SK-N-SH (cell line): ENCODE measurements around the gene REELD1. TPM values are rescaled to one million over a fixed set of nuclear protein-coding genes. Genes with fewer than 3 reads are reported as not detected.

ENCODE experiments used
- CTCF ChIA-PET: fragments of 300-600, 350-600 bp; formaldehyde crosslinking; extraction: SDS; loops from one replicate; lab custom pipeline; 2021; lab: Yijun Ruan, JAX
- POLR2A ChIA-PET: fragments of 350-600 bp; sonication (Branson Sonifier 250); formaldehyde crosslinking; extraction: SDS; loops from one replicate; lab custom pipeline; 2020; ENCODE audit warnings: antibody characterized with exemption, inconsistent platforms; lab: Yijun Ruan, JAX
- DNase-seq: peaks from one replicate; pipeline ENCODE4 v3.0.0; 2012
- H2AFZ ChIP-seq: fragments of 200-600 bp; sonication (generic); 2 replicates; pipeline ENCODE4 v1.8.1; 2016; ENCODE audit warnings: antibody characterized with exemption, mild to moderate bottlenecking, low read depth
- H3F3A ChIP-seq: fragments of 200-600 bp; sonication (generic); replicated peaks from 2 replicates; pipeline ENCODE3; 2016; ENCODE audit warnings: antibody characterized with exemption, mild to moderate bottlenecking; ENCODE audit not compliant: insufficient read depth
- H3K27ac ChIP-seq, 2 experiments: fragments of 200-500 bp in 1 of 2; fragments of 200-600 bp in 1 of 2; sonication (Bioruptor generic) in 1 of 2; sonication (generic), shearing (Covaris generic) in 1 of 2; 2 replicates each; pipeline versions ENCODE4 v1.5.1 to v1.6.1; 2014 to 2016; ENCODE audit warnings: low read depth in 2 of 2, inconsistent platforms in 1 of 2, low read length in 1 of 2, mild to moderate bottlenecking in 1 of 2, mixed read lengths in 1 of 2
- H3K27me3 ChIP-seq: fragments of 200-600 bp; sonication (generic), shearing (Covaris generic); 2 replicates; pipeline ENCODE4 v1.6.1; 2016; ENCODE audit warnings: mixed run types; ENCODE audit not compliant: insufficient read depth
- H3K36me3 ChIP-seq, 2 experiments: fragments of 200-500 bp in 1 of 2; fragments of 200-600 bp in 1 of 2; sonication (Bioruptor generic) in 1 of 2; sonication (generic) in 1 of 2; replicated peaks in 1 of 2; 2 replicates each; pipeline versions ENCODE3 to v1.5.1; 2014 to 2016; ENCODE audit warnings: low read length in 1 of 2, mild to moderate bottlenecking in 1 of 2; ENCODE audit not compliant: insufficient read depth in 2 of 2, control insufficient read depth in 1 of 2
- H3K4me1 ChIP-seq, 2 experiments: fragments of 200-500 bp in 1 of 2; fragments of 200-600 bp in 1 of 2; sonication (Bioruptor generic) in 1 of 2; sonication (generic), shearing (Covaris generic) in 1 of 2; 2 replicates each; pipeline versions ENCODE4 v1.5.1 to v1.6.1; 2014 to 2016; ENCODE audit warnings: low read depth in 1 of 2, low read length in 1 of 2, mixed run types in 1 of 2; ENCODE audit not compliant: insufficient read depth in 2 of 2, control insufficient read depth in 1 of 2
- H3K4me2 ChIP-seq: fragments of 200-600 bp; sonication (generic), shearing (Covaris generic); 2 replicates; pipeline ENCODE4 v1.6.1; 2017; ENCODE audit warnings: mixed run types
- H3K4me3 ChIP-seq, 2 experiments: fragments of 200-500 bp in 1 of 2; fragments of 200-600 bp in 1 of 2; sonication (Bioruptor generic) in 1 of 2; sonication (generic), shearing (Covaris generic) in 1 of 2; 2 replicates each; pipeline versions ENCODE4 v1.5.1 to v1.8.1; 2014 to 2016; ENCODE audit warnings: low read depth in 2 of 2, inconsistent platforms in 1 of 2, low read length in 1 of 2, mild to moderate bottlenecking in 1 of 2, mixed read lengths in 1 of 2, moderate library complexity in 1 of 2
- H3K79me2 ChIP-seq: fragments of 200-600 bp; sonication (generic); 2 replicates; pipeline ENCODE4 v1.8.1; 2017; ENCODE audit warnings: mild to moderate bottlenecking; ENCODE audit not compliant: insufficient read depth
- H3K9ac ChIP-seq: fragments of 200-600 bp; sonication (generic); 2 replicates; pipeline ENCODE4 v1.6.1; 2017; ENCODE audit warnings: mixed run types
- H3K9me2 ChIP-seq: fragments of 200-600 bp; sonication (generic); 2 replicates; pipeline ENCODE4 v1.6.1; 2017; ENCODE audit warnings: mixed run types
- H3K9me3 ChIP-seq: fragments of 200-600 bp; sonication (generic); 2 replicates; pipeline ENCODE4 v1.6.1; 2017; ENCODE audit warnings: mixed run types, mild to moderate bottlenecking, moderate library complexity
- H4K20me1 ChIP-seq: fragments of 200-600 bp; sonication (generic); 2 replicates; pipeline ENCODE4 v1.6.1; 2017; ENCODE audit warnings: mild to moderate bottlenecking, mixed run types; ENCODE audit not compliant: insufficient read depth
- CHD2 ChIP-seq: fragments of 150-350 bp; IDR thresholded peaks from 2 replicates; pipeline ENCODE4 v1.6.1; 2018; ENCODE audit warnings: low read length; ENCODE audit not compliant: partially characterized antibody
- FOSL2 ChIP-seq: IDR thresholded peaks from 2 replicates; pipeline ENCODE4 v1.4.0; 2012; ENCODE audit warnings: low read depth, mild to moderate bottlenecking, moderate library complexity, borderline replicate concordance
- JUND ChIP-seq: IDR thresholded peaks from 2 replicates; pipeline ENCODE4 v1.4.0; 2012
- MEF2A ChIP-seq: IDR thresholded peaks from 2 replicates; pipeline ENCODE4 v1.4.0; 2012; ENCODE audit warnings: low read depth, borderline replicate concordance
- NRF1 ChIP-seq: IDR thresholded peaks from 2 replicates; pipeline ENCODE4 v1.6.1; 2012; ENCODE audit warnings: low read depth, mild to moderate bottlenecking, low read length
- POLR2AphosphoS5 ChIP-seq: IDR thresholded peaks from 2 replicates; pipeline ENCODE4 v1.6.1; 2012; ENCODE audit warnings: low read depth, low read length
- RAD21 ChIP-seq: IDR thresholded peaks from 2 replicates; pipeline ENCODE4 v1.6.1; 2012; ENCODE audit warnings: mild to moderate bottlenecking, low read length
- RCOR1 ChIP-seq: fragments of 150-350 bp; IDR thresholded peaks from 2 replicates; pipeline ENCODE4 v1.6.1; 2017; ENCODE audit warnings: antibody characterized with exemption, low read length
- YY1 ChIP-seq: IDR thresholded peaks from 2 replicates; pipeline ENCODE4 v1.4.0; 2012; ENCODE audit warnings: low read depth, mild to moderate bottlenecking
- WGBS: methylation state at CpG from one replicate; pipeline ENCODE4 v1.1.6; 2017; ENCODE audit warnings: low lambda C conversion rate; 5-methylcytosine and 5-hydroxymethylcytosine counted together
- polyA plus RNA-seq, 3 experiments: library from polyadenylated mRNA; depleted of rRNA; stranded (reverse); fragments of >200 nt; gene quantifications; 2 replicates each; pipeline ENCODE4 v1.2.3, GENCODE V29; 2012
- TF ChIP-seq, protein P1 (sequence below): IDR thresholded peaks from 2 replicates; pipeline ENCODE4; 2012

Gene REELD1
- polyA plus RNA-seq, 1 of the 3 experiments (the other 2 are of a cell fraction): not detected

DNA sequence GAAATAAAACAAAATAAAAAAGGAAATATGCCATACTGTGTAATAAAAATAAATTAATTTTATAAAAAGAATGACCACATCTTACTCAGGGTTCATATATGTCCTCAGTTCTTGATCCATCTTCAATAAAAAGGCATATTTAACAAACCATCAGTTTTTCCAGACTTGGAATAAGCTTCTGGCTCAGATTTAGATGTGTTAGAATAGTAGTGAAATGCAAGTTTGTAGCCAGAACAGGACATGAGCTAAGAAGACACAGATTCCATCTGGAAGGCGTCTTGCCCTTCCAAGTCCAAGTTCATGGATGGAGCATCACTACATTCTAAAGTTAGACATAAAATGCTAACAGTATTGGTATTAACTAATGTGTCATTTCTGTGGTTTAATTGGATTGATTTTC is 49.1 kb upstream of the REELD1 start:
- ChIA-PET POLR2A (no interaction called here), CTCF (no interaction called here)
- Histone ChIP-seq H3K9ac (no peak overlapping the region), H4K20me1 (no peaks in the 10 kb centered on the region), H3K9me3 (no peaks in the 10 kb centered on the region), H3K27me3 (no peaks in the 10 kb centered on the region), H3K4me3 (no peak overlapping the region), H3K4me1 (no peaks in the 10 kb centered on the region), H3K36me3 (no peaks in the 10 kb centered on the region), H3K27ac (no peak overlapping the region), H2AFZ (no peak overlapping the region; the same call in 1 of the 2 replicates), H3F3A (no peaks in the 10 kb centered on the region), H3K79me2 (no peaks in the 10 kb centered on the region), H3K9me2 (no peaks in the 10 kb centered on the region), H3K4me2 (no peak overlapping the region)
- DNase-seq: no peak
- TF ChIP-seq MEF2A (no peak), YY1 (no peak), NRF1 (no peak), POLR2AphosphoS5 (no peak)
- WGBS: 42% methylated on average over 1 of the region's 1 CpG

DNA sequence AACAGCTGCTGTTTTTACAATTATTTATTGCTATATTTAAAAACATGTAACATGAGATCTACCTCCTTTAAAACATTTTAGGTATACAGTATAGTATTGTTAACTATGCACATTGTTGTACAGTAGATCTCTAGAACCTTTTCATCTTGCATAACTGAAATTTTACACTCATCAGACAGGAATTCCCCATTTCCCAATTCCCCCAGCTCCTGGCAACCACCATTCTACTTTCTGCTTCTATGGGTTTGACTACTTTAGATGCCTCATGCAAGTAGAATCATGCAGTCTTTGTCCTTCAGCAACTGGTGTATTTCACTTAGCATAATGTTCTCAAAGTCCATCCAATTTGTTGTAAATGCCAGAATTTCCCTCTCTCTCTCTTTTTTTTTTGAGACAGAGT is 48.5 kb upstream of the REELD1 start:
- Histone ChIP-seq H3K9ac (no peak overlapping the region), H3K9me2 (no peaks in the 10 kb centered on the region), H3F3A (no peaks in the 10 kb centered on the region), H3K79me2 (no peaks in the 10 kb centered on the region), H3K27ac (no peak overlapping the region), H3K4me3 (no peak overlapping the region), H3K4me1 (no peaks in the 10 kb centered on the region), H4K20me1 (no peaks in the 10 kb centered on the region), H3K9me3 (no peaks in the 10 kb centered on the region), H3K27me3 (no peaks in the 10 kb centered on the region), H3K4me2 (no peak overlapping the region), H2AFZ (no peak overlapping the region), H3K36me3 (no peaks in the 10 kb centered on the region)
- TF ChIP-seq, protein P1, sequence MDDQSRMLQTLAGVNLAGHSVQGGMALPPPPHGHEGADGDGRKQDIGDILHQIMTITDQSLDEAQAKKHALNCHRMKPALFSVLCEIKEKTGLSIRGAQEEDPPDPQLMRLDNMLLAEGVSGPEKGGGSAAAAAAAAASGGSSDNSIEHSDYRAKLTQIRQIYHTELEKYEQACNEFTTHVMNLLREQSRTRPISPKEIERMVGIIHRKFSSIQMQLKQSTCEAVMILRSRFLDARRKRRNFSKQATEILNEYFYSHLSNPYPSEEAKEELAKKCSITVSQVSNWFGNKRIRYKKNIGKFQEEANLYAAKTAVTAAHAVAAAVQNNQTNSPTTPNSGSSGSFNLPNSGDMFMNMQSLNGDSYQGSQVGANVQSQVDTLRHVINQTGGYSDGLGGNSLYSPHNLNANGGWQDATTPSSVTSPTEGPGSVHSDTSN: no peak
- TF ChIP-seq FOSL2 (peak; percentile 29; the same call in 1 of the 2 replicates), JUND (0 out of 2 replicates have a peak, but pooled peaks have one; percentile 18)
- CTCF ChIA-PET: no interaction called here
- POLR2A ChIA-PET: no interaction called here
- no peak for DNase-seq

DNA sequence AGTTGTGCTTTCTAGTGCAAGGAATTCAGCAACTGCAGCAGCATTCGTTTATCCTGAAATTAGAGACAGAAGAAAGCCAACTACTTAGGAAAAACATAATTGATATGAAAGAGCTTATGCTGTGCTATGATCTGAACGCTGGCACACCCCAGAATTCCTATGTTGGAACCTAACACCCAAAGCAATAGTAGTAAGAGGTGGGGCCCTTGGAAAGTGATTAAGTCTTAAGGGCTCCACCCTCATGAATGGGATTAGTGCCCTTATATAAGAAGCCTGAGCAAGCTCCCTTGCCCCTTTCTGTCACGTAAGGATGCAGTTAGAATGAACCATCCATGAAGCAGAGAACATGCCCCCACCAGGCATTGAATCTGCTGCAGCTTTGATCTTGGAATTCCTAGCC is 44.2 kb upstream of the REELD1 start:
- H2AFZ ChIP-seq: no peak overlapping the region
- POLR2A ChIA-PET: no interaction called here
- CTCF ChIA-PET: no interaction called here

More for the DNA sequence above, 44.2 kb upstream of the REELD1 start:
- Histone ChIP-seq H3K27me3 (no peaks in the 10 kb centered on the region), H3K27ac (no peak overlapping the region), H3F3A (no peaks in the 10 kb centered on the region), H3K9ac (no peak overlapping the region), H3K4me3 (no peak overlapping the region), H3K9me3 (no peaks in the 10 kb centered on the region), H3K4me1 (no peaks in the 10 kb centered on the region; a peak in 1 of 4 replicates), H3K9me2 (no peaks in the 10 kb centered on the region), H3K79me2 (no peaks in the 10 kb centered on the region), H3K4me2 (no peak overlapping the region), H4K20me1 (no peaks in the 10 kb centered on the region), H3K36me3 (no peaks in the 10 kb centered on the region)
- DNase-seq: no peak
- TF ChIP-seq, protein P1: no peak
- TF ChIP-seq JUND: no peak
- TF ChIP-seq RAD21: no peak
- TF ChIP-seq POLR2AphosphoS5: no peak
- TF ChIP-seq RCOR1: no peak
- no peak for TF ChIP-seq CHD2
- 55% methylated on average over 3 of the region's 3 CpGs for WGBS
